Inflammatory macrophage (primary cell): ENCODE measurements around the gene FNBP1L.
"Not testable (repeated sequence)": the region's sequence is repeated elsewhere in the genome, so short reads cannot be mapped to it uniquely, and the experiment has no call there.

ENCODE experiments used
- DNase-seq, 2 donors: peaks; one replicate each; pipeline ENCODE4 v3.0.0-alpha.2; 2020 to 2022

Gene FNBP1L

GRCh38 chr1:93537396-93537795 lies 89.5 kb downstream of the FNBP1L start:
- no peak for DNase-seq

- DNase-seq = no peak
Observed at GRCh38 chr1:93537924-93538323, 90.0 kb downstream of the FNBP1L start.

GRCh38 chr1:93541045-93541444 lies 93.1 kb downstream of the FNBP1L start:
- DNase-seq = no peak

- no peak for DNase-seq
Observed at GRCh38 chr1:93542398-93542797, 94.5 kb downstream of the FNBP1L start.

DNA sequence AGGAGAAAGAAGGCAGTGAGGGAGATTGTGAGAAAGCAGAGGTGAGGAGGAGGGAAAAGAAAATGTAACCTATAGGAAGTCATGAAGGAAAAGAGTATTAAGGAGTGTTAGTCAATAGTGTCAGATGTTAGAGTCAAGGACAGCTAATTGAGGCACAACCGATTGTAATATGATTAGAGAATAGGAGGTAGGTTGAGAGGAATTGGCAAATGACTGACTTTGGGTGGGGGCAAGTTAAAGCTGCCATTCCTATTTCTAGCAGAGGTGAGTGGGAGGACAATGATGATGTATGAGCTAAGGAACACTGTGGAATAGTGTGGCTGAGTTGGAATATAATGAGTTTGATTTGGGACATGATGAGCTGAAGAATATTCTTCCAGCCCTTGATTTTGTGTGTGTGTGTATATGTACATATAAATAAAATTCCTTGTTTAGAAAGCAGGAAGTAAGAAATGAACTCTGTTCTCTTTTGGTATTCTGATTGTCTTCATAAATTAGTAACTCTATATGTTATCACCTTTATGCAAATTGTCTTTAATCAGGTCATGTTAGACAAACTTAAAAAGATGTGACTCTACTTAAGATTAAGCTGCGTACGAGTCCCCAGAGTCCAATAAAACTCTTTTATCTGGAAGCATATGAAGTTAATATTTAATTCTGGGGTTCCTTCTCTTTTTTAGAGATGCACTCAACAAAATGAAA lies 98.4 kb downstream of the FNBP1L start:
- DNase-seq = no peak

DNA sequence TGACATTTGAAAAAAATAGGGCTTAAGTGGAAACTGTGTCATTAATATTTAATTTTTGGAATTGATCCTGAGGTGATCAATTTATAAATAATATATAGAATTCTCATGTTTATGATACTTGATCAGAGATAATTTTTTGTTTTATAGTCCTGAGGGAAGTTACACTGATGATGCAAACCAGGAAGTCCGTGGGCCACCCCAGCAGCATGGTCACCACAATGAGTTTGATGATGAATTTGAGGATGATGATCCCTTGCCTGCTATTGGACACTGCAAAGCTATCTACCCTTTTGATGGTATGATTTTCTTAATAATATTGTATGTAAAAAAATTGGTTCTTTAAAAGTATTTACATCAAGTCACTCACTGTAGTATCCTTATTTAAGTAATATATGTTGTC lies 101.2 kb downstream of the FNBP1L start:
- DNase-seq = peak; percentile 19 to 52

GRCh38 chr1:93549811-93550210 lies 101.9 kb downstream of the FNBP1L start:
- DNase-seq = peak; percentile 41 to 51

- DNase-seq = peak; percentile 62 to 67
Observed at GRCh38 chr1:93552741-93553455, 105.0 kb downstream of the FNBP1L start.

DNA sequence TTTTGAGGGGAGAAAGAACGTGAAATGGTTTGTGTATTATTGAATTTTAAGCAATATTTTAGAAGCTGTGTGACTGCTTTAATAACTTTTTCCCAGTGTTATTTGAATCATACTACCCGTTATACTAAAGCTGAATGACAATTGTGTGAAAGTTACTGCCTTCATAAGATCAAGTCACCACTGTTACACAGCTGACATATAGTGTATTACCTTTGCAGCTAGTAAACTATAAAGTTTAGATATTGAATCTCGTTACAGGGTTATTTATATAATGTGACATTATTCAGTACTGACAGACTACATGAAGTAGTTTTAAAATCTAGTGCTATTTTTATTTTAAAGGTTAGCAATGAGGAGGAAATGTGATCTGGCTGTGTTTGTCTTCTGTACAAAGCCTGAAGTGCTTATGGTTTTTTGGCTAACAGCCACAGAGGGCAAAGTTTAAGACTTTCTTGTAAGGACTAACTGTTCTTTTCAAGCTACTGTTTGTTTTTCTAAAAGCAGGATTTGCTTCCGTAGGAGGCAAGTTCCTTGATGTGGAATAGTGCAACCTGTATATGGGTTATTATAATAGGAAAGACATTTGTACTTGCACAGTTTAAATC lies 106.1 kb downstream of the FNBP1L start:
- not testable (repeated sequence) for DNase-seq

DNA sequence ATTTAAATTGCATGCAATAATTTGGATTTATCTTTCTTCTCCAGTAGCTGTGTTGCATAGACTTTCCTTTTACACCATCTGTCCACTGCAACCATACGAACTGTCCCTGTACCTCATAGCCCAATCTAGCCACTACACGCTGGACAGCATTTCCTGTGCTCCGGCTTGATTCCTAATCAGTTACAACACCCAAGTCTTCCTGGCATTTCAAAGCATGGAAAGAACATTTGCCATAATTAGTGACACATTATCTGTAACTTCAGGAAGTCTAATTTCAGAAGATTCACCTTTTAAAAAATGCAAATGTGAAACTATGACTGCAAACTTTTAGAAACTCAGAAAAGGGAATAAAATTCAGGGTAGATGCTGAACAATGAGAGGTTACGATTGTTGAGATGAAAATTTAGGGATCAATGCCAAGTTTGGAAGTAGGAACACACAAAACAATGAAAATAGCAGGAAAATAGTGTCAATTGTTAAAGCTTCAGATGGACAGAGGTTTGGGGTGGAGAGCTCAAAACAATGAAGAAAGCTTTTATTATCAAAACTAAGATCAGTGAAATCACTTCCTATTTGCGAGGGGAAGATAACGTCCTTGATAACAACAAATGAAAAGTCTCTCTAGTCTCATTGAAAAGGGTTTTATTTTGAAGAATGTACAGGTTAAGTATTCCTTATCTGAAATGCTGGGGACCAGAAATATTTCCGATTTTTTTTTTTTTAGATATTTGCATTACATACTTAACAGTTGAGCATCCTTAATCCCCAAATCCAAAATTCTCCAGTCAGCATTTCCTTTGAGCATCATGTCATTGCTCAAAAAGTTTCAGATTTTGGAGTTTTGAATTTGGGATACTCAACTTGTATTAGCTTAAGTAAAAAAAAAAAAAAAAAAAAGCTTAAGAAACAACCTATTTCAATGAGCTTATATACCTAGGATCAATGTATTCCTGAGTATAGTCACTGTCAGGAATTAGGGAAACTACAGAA lies 107.3 kb downstream of the FNBP1L start:
- DNase-seq = no peak

DNA sequence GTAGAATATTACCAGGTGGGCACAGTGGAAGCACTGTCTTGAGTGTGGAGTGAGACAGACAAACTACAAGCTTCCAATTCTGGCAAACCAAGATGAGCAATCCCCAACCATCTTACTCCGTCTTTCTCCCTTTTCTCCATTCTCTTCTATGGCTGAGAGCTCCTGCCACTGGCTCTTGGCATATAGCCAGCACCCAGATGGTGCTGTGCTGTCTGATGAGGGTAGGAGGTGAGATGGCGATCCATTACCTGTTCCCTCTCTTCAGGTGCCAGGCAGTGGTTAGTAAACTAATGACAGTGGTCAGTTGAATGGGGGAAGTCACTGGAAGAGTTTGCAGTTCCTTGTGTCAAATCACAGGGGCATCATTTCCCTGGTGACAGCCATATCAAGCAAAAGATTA lies 108.4 kb downstream of the FNBP1L start:
- no peak for DNase-seq

- DNase-seq = peak; percentile 41 to 46
Observed at GRCh38 chr1:93559045-93559444, 111.1 kb downstream of the FNBP1L start.

- DNase-seq = no peak
Observed at GRCh38 chr1:93559695-93560094, 111.8 kb downstream of the FNBP1L start.

DNA sequence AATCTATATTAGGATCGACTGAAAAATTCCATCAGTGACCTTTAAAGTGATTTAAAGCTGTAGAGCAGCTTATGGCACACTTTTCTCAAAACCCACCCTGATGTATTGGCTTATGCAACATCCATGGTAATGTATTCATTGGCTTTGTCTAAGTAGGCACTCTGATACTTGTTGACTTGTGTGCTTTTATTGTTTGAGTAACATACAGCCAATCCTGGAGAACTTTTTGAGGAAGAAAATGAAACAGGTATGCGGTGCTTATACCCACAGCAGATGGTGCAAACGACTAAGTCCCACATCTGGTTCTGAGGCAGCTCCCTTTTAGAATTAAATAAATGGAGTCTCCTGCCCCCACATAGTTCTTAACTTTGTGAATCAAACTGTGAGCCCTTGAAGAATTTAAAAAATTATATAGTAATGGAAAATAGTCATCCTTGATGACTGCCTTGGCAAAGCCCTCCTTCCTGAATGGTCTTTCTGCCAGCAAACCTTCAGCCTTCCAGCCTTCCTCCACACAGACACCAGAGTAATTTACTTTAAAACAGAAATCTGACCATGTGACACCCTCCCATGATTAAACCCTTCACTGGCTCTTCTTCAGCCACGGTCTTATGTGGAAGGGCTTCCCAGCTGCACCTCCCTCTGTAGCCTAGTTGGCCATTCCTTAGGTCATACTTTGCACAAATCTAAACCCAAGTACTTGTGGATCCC lies 117.7 kb downstream of the FNBP1L start:
- no peak for DNase-seq

DNA sequence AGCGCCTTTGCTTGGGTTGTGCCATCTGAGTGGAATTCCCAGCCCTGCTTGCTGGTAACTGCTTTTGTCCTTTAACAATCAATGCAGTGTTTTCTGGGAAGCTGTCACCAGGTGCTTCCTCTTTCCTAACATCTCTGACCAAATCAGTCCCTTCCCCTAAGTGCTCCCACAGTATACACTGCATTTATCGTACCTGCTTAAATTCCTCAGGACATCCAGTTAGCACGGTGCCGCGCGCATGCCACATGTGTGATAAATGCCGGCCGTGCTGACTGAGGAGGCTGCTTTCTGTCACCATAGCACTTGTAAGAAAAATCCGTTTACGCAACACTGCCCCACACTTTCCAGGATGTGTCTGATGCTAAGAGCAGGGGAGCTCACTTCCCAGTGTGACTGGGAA lies 118.3 kb downstream of the FNBP1L start:
- peak in 1 of 2 donors; percentile 6 for DNase-seq

- DNase-seq = peak; percentile 40 to 76
Observed at GRCh38 chr1:93567255-93567918, 119.5 kb downstream of the FNBP1L start.

DNA sequence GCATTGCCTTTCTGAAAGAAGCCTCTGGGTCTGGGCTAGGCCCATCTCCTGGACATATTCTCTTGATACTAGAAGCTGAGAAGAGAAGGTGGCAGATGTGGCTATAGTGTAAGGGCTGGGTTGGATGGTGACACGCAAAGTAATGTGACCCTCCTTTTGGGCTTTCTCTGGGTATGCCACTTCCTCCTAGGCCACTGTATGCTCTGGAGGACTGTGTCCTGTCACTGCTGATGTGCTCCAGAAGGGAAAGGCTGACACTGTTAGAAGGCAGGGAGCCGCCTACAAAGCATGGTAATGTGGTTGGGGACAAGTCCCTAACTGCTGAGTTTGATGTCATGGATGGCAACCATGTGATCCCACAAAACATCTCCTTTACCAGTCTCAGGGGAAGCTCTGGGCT lies 121.6 kb downstream of the FNBP1L start:
- DNase-seq = peak; percentile 72 to 90

GRCh38 chr1:93571623-93572310 lies 123.8 kb downstream of the FNBP1L start:
- no peak for DNase-seq

DNA sequence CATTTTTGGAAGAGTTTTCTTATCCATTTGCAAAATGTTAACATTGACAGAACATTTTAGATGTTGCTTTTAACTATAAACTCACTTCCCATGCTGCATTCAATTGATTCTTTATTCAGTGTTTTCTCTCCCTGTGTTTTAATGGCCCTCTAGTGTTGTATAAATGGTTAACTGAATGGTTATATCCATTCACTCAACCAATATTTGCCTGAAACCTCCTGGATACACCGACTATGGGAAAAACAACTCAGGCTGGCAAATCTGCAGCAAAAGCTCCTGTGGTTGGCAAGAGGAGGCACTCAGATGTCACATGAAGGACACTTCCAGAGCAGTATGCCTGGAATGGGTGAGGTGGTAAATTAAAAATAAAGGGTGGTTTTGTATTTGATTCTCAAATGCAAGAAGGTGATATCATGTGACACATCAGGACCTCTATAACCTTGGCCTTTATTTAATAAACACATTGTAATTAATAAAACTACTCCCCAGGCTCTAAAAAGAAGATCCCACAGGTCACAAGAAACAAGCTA lies 126.1 kb downstream of the FNBP1L start:
- no peak for DNase-seq

DNA sequence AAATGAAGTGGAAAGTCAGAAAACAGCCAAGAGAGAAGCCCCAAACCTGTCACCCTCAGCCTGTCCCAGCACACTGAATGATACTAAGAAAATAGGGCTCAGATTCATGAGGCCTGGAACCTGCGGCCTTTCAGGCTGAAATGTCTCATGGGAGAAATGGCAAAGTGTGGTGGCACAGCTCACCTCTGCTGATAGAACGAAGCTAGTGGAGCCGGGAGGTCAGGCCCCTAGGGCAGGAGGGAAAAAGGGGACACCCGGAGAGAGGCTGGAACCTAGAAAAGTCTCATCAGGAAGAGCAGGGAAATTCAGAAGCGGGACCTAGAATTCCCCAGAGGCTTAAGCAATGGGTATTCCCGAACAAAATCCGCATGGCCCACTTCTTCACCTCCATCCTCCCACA lies 126.6 kb downstream of the FNBP1L start:
- DNase-seq = no peak
